ENCODE results near the gene AUTS2.

The AUTS2 gene

GRCh38 chr7:70544016-70544415 lies 945.7 kb downstream of the AUTS2 start:
- DNase-seq = no peak

GRCh38 chr7:70545214-70545613 lies 946.9 kb downstream of the AUTS2 start:
- no peak for DNase-seq

- DNase-seq = no peak
These were observed 953.9 kb downstream of the AUTS2 start for GRCh38 chr7:70552141-70552540.

GRCh38 chr7:70553364-70553763 lies 955.1 kb downstream of the AUTS2 start:
- DNase-seq = no peak

GRCh38 chr7:70554646-70555045 lies 956.4 kb downstream of the AUTS2 start:
- DNase-seq = no peak

GRCh38 chr7:70556761-70557160 lies 958.5 kb downstream of the AUTS2 start:
- no peak for DNase-seq

- no peak for DNase-seq
These were observed 959.1 kb downstream of the AUTS2 start for GRCh38 chr7:70557338-70557737.

- no peak for DNase-seq
These were observed 961.5 kb downstream of the AUTS2 start for GRCh38 chr7:70559815-70560214.

GRCh38 chr7:70563960-70564359 lies 965.7 kb downstream of the AUTS2 start:
- DNase-seq = no peak

- DNase-seq = no peak
These were observed 967.6 kb downstream of the AUTS2 start for GRCh38 chr7:70565721-70566370.

GRCh38 chr7:70566671-70567070 lies 968.4 kb downstream of the AUTS2 start:
- no peak for DNase-seq

GRCh38 chr7:70568674-70569334 lies 970.5 kb downstream of the AUTS2 start:
- no peak for DNase-seq

- DNase-seq = no peak
These were observed 971.1 kb downstream of the AUTS2 start for GRCh38 chr7:70569335-70569819.

- no peak for DNase-seq
These were observed 971.8 kb downstream of the AUTS2 start for GRCh38 chr7:70570029-70570428.

GRCh38 chr7:70570961-70571360 lies 972.7 kb downstream of the AUTS2 start:
- no peak for DNase-seq

- no peak for DNase-seq
These were observed 973.2 kb downstream of the AUTS2 start for GRCh38 chr7:70571403-70571934.

- DNase-seq = no peak
These were observed 973.7 kb downstream of the AUTS2 start for GRCh38 chr7:70571961-70572360.

GRCh38 chr7:70572571-70572970 lies 974.3 kb downstream of the AUTS2 start:
- DNase-seq = no peak

- DNase-seq = no peak
These were observed 974.9 kb downstream of the AUTS2 start for GRCh38 chr7:70573071-70573661.

GRCh38 chr7:70573696-70574095 lies 975.4 kb downstream of the AUTS2 start:
- DNase-seq = no peak

GRCh38 chr7:70574314-70574834 lies 976.1 kb downstream of the AUTS2 start:
- DNase-seq = no peak

GRCh38 chr7:70574970-70575799 lies 976.9 kb downstream of the AUTS2 start:
- DNase-seq = no peak

GRCh38 chr7:70577078-70577477 lies 978.8 kb downstream of the AUTS2 start:
- no peak for DNase-seq

Measured in SIG-M5 (cell line).